WERI-Rb-1 (cell line): ENCODE measurements around the gene TRIM44.
"Not testable (repeated sequence)": the region's sequence is repeated elsewhere in the genome, so short reads cannot be mapped to it uniquely, and the experiment has no call there.

Experiments
- DNase-seq: peaks from one replicate; pipeline ENCODE4 v3.0.0-alpha.2; 2020
- H3K27ac ChIP-seq: fragments of 250-450 bp; sonication (Bioruptor Pico); 2 replicates; pipeline ENCODE4 v1.5.1; 2020; ENCODE audit warnings: mild to moderate bottlenecking, moderate library complexity
- H3K27me3 ChIP-seq: fragments of 250-450 bp; sonication (Bioruptor Pico); 2 replicates; pipeline ENCODE4 v1.5.1; 2021; ENCODE audit warnings: mild to moderate bottlenecking, low read depth, moderate library complexity; ENCODE audit not compliant: insufficient read depth, severe bottlenecking
- H3K36me3 ChIP-seq: fragments of 250-450 bp; sonication (Bioruptor Pico); 2 replicates; pipeline ENCODE4 v1.5.1; 2020; ENCODE audit warnings: mild to moderate bottlenecking, moderate library complexity
- H3K4me3 ChIP-seq: 2 replicates; pipeline ENCODE4 v1.5.1; 2011; ENCODE audit warnings: low read depth, mild to moderate bottlenecking, control low read depth, low read length
- H3K9me3 ChIP-seq: fragments of 250-450 bp; sonication (Bioruptor Pico); 2 replicates; pipeline ENCODE4 v1.5.1; 2021; ENCODE audit warnings: mild to moderate bottlenecking, moderate library complexity; ENCODE audit not compliant: severe bottlenecking
- CTCF ChIP-seq: IDR thresholded peaks from 2 replicates; pipeline ENCODE4 v1.5.1; 2011; ENCODE audit warnings: low read depth, mild to moderate bottlenecking, control low read depth, inconsistent platforms, low read length

The TRIM44 gene

GRCh38 chr11:35761899-35762298 is 99.3 kb downstream of the TRIM44 start:
- Histone ChIP-seq H3K4me3 (no peak overlapping the region), H3K27ac (no peak overlapping the region), H3K27me3 (no peaks in the 10 kb centered on the region), H3K9me3 (no peaks in the 10 kb centered on the region), H3K36me3 (no peaks in the 10 kb centered on the region)
- TF ChIP-seq CTCF = no peak
- no peak for DNase-seq

GRCh38 chr11:35763301-35763700 is 100.7 kb downstream of the TRIM44 start:
- Histone ChIP-seq H3K36me3 (no peaks in the 10 kb centered on the region), H3K4me3 (no peak overlapping the region), H3K27me3 (no peaks in the 10 kb centered on the region), H3K27ac (no peak overlapping the region), H3K9me3 (no peaks in the 10 kb centered on the region)
- no peak for DNase-seq
- no peak for TF ChIP-seq CTCF

GRCh38 chr11:35763765-35764164 is 101.2 kb downstream of the TRIM44 start:
- H3K4me3 ChIP-seq = no peak overlapping the region
- no peaks in the 10 kb centered on the region for H3K27me3 ChIP-seq
- no peaks in the 10 kb centered on the region for H3K9me3 ChIP-seq
- no peak overlapping the region for H3K27ac ChIP-seq
- no peaks in the 10 kb centered on the region for H3K36me3 ChIP-seq
- TF ChIP-seq CTCF = no peak
- DNase-seq = no peak

- TF ChIP-seq CTCF = no peak
- no peak overlapping the region for H3K4me3 ChIP-seq
- DNase-seq = no peak
- no peaks in the 10 kb centered on the region for H3K9me3 ChIP-seq
- H3K27ac ChIP-seq = no peak overlapping the region
- no peaks in the 10 kb centered on the region for H3K36me3 ChIP-seq
- H3K27me3 ChIP-seq = no peaks in the 10 kb centered on the region
Observed at GRCh38 chr11:35764417-35764816, 101.8 kb downstream of the TRIM44 start.

GRCh38 chr11:35765211-35765610 is 102.6 kb downstream of the TRIM44 start:
- H3K27me3 ChIP-seq = no peaks in the 10 kb centered on the region
- no peaks in the 10 kb centered on the region for H3K9me3 ChIP-seq
- no peak overlapping the region for H3K4me3 ChIP-seq
- no peak for TF ChIP-seq CTCF
- no peaks in the 10 kb centered on the region for H3K36me3 ChIP-seq
- no peak for DNase-seq
- no peak overlapping the region for H3K27ac ChIP-seq

- no peaks in the 10 kb centered on the region for H3K27me3 ChIP-seq
- H3K4me3 ChIP-seq = no peak overlapping the region
- H3K36me3 ChIP-seq = no peaks in the 10 kb centered on the region
- TF ChIP-seq CTCF = no peak
- no peak overlapping the region for H3K27ac ChIP-seq
- H3K9me3 ChIP-seq = no peaks in the 10 kb centered on the region
- DNase-seq = no peak
Observed at GRCh38 chr11:35766651-35767050, 104.1 kb downstream of the TRIM44 start.

- not testable (repeated sequence) for H3K27me3 ChIP-seq, H3K27ac ChIP-seq, H3K4me3 ChIP-seq, H3K36me3 ChIP-seq, DNase-seq, H3K9me3 ChIP-seq
Observed at GRCh38 chr11:35770425-35770824, 107.8 kb downstream of the TRIM44 start.
